H9 (cell line): ENCODE results near the gene RMI2. TPM values are rescaled to one million over a fixed set of nuclear protein-coding genes. Genes with fewer than 3 reads are reported as not detected.

ENCODE experiments used
- DNase-seq: peaks from one replicate; pipeline ENCODE4 v3.0.0-alpha.2; 2017
- H2AFZ ChIP-seq: one replicate; pipeline ENCODE4 v1.6.1; 2013; ENCODE audit warnings: mild to moderate bottlenecking, low read length, control low read depth, moderate library complexity
- H2AK5ac ChIP-seq: 2 replicates; pipeline ENCODE4 v1.6.1; 2013; ENCODE audit warnings: low read length, control low read depth, mixed read lengths; ENCODE audit not compliant: insufficient read length
- H2BK120ac ChIP-seq: one replicate; pipeline ENCODE4 v1.6.1; 2013; ENCODE audit warnings: low read depth, mild to moderate bottlenecking, low read length, control low read depth, inconsistent platforms; ENCODE audit not compliant: poor library complexity, severe bottlenecking
- H2BK12ac ChIP-seq: 2 replicates; pipeline ENCODE4 v1.6.1; 2013; ENCODE audit warnings: low read length, control low read depth, mixed read lengths, low read depth; ENCODE audit not compliant: insufficient read length
- H2BK15ac ChIP-seq: 2 replicates; pipeline ENCODE4 v1.6.1; 2013; ENCODE audit warnings: low read depth, low read length, control low read depth
- H2BK20ac ChIP-seq: one replicate; pipeline ENCODE4 v1.6.1; 2013; ENCODE audit warnings: low read depth, mild to moderate bottlenecking, low read length, control low read depth, inconsistent platforms; ENCODE audit not compliant: poor library complexity, severe bottlenecking
- H2BK5ac ChIP-seq: 2 replicates; pipeline ENCODE4 v1.6.1; 2013; ENCODE audit warnings: low read length, control low read depth, mixed read lengths; ENCODE audit not compliant: insufficient read length
- H3K14ac ChIP-seq: 2 replicates; pipeline ENCODE4 v1.6.1; 2013; ENCODE audit warnings: low read length, control low read depth; ENCODE audit not compliant: insufficient read depth
- H3K18ac ChIP-seq: 2 replicates; pipeline ENCODE4 v1.6.1; 2013; ENCODE audit warnings: low read depth, mild to moderate bottlenecking, mixed read lengths, low read length, control low read depth; ENCODE audit not compliant: insufficient read length
- H3K23ac ChIP-seq: 2 replicates; pipeline ENCODE4 v1.6.1; 2013; ENCODE audit warnings: low read length, control low read depth, mixed read lengths, low read depth; ENCODE audit not compliant: insufficient read length
- H3K23me2 ChIP-seq: 2 replicates; pipeline ENCODE4 v1.6.1; 2013; ENCODE audit warnings: low read depth, mild to moderate bottlenecking, mixed read lengths, low read length, control low read depth; ENCODE audit not compliant: insufficient read length, poor library complexity, severe bottlenecking
- H3K27ac ChIP-seq: 2 replicates; pipeline ENCODE4 v1.5.1; 2013; ENCODE audit warnings: low read length, control low read depth, mixed read lengths, low read depth; ENCODE audit not compliant: insufficient read length
- H3K27me3 ChIP-seq: 2 replicates; pipeline ENCODE4 v1.6.1; 2013; ENCODE audit warnings: low read length, control low read depth, inconsistent platforms; ENCODE audit not compliant: insufficient read depth
- H3K4ac ChIP-seq: 2 replicates; pipeline ENCODE4 v1.6.1; 2013; ENCODE audit warnings: low read depth, mild to moderate bottlenecking, control low read depth, inconsistent platforms, low read length, moderate library complexity
- H3K4me1 ChIP-seq: 2 replicates; pipeline ENCODE4 v1.6.1; 2013; ENCODE audit warnings: low read length, control low read depth, inconsistent platforms; ENCODE audit not compliant: insufficient read depth
- H3K4me2 ChIP-seq: 2 replicates; pipeline ENCODE4 v1.6.1; 2013; ENCODE audit warnings: low read length, control low read depth, mixed read lengths; ENCODE audit not compliant: insufficient read length, insufficient read depth
- H3K56ac ChIP-seq: 2 replicates; pipeline ENCODE4 v1.6.1; 2013; ENCODE audit warnings: low read depth, mild to moderate bottlenecking, mixed read lengths, low read length, control low read depth; ENCODE audit not compliant: insufficient read length
- H3K79me1 ChIP-seq: 2 replicates; pipeline ENCODE4 v1.6.1; 2013; ENCODE audit warnings: low read depth, mild to moderate bottlenecking, moderate library complexity, low read length, control low read depth, inconsistent platforms; ENCODE audit not compliant: insufficient read depth, poor library complexity, severe bottlenecking
- H3K79me2 ChIP-seq: 2 replicates; pipeline ENCODE4 v1.6.1; 2013; ENCODE audit warnings: low read length, control low read depth, inconsistent platforms; ENCODE audit not compliant: insufficient read depth
- H3K9ac ChIP-seq: 2 replicates; pipeline ENCODE4 v1.6.1; 2013; ENCODE audit warnings: low read length, control low read depth, mixed read lengths; ENCODE audit not compliant: insufficient read length; ENCODE audit errors: extremely low read depth
- H3K9me3 ChIP-seq: one replicate; pipeline ENCODE4 v1.6.1; 2013; ENCODE audit warnings: low read depth, low read length, inconsistent platforms; ENCODE audit not compliant: control insufficient read depth
- H3T11ph ChIP-seq: one replicate; pipeline ENCODE4 v1.6.1; 2013; ENCODE audit warnings: mild to moderate bottlenecking, low read length, control low read depth, inconsistent platforms
- H4K20me1 ChIP-seq: one replicate; pipeline ENCODE4 v1.6.1; 2013; ENCODE audit not compliant: control insufficient read depth, insufficient read length, insufficient read depth
- H4K5ac ChIP-seq: 2 replicates; pipeline ENCODE4 v1.6.1; 2013; ENCODE audit warnings: low read depth, mild to moderate bottlenecking, mixed read lengths, low read length, control low read depth; ENCODE audit not compliant: insufficient read length
- H4K8ac ChIP-seq: replicated peaks from 2 replicates; pipeline ENCODE4 v1.6.1; 2013; ENCODE audit warnings: low read length, control low read depth, mixed read lengths, low read depth; ENCODE audit not compliant: insufficient read length
- H4K91ac ChIP-seq: 2 replicates; pipeline ENCODE4 v1.6.1; 2013; ENCODE audit warnings: low read depth, mild to moderate bottlenecking, moderate library complexity, mixed read lengths, low read length, control low read depth; ENCODE audit not compliant: insufficient read length
- H3K27ac Mint-ChIP-seq, 3 experiments: 2 replicates in 2 of 3; 3 replicates in 1 of 3; pipeline ENCODE4 v1.8.0; 2020 to 2021; ENCODE audit warnings: mixed read lengths in 3 of 3, mild to moderate bottlenecking in 1 of 3, moderate library complexity in 1 of 3
- H3K27me3 Mint-ChIP-seq: 2 replicates; pipeline ENCODE4 v1.8.0; 2021; ENCODE audit warnings: low read depth, mild to moderate bottlenecking, moderate library complexity, mixed read lengths
- H3K36me3 Mint-ChIP-seq, 3 experiments: 2 replicates in 2 of 3; 3 replicates in 1 of 3; pipeline ENCODE4 v1.8.0; 2020 to 2021; ENCODE audit warnings: low read depth in 3 of 3, mixed read lengths in 3 of 3; ENCODE audit not compliant: insufficient read depth in 1 of 3
- H3K4me1 Mint-ChIP-seq, 2 experiments: 2 replicates each; pipeline ENCODE4 v1.8.0; 2020; ENCODE audit warnings: mixed read lengths in 2 of 2
- H3K4me3 Mint-ChIP-seq, 2 experiments: 2 replicates in 1 of 2; 3 replicates in 1 of 2; pipeline ENCODE4 v1.8.0; 2020 to 2021; ENCODE audit warnings: mild to moderate bottlenecking in 2 of 2, mixed read lengths in 2 of 2, moderate library complexity in 1 of 2
- H3K9me3 Mint-ChIP-seq, 2 experiments: 2 replicates in 1 of 2; 3 replicates in 1 of 2; pipeline ENCODE4 v1.8.0; 2020; ENCODE audit warnings: mild to moderate bottlenecking in 2 of 2, mixed read lengths in 2 of 2, moderate library complexity in 1 of 2
- WGBS: extraction: QIAGEN DNeasy Blood & Tissue Kit; methylation state at CpG from one replicate; pipeline ENCODE4 v1.1.7; 2013; ENCODE audit warnings: missing lambda C conversion rate, low lambda C conversion rate, mixed read lengths; ENCODE audit not compliant: insufficient read length; ENCODE audit errors: extremely low coverage; 5-methylcytosine and 5-hydroxymethylcytosine counted together
- total RNA-seq: library from RNA; stranded (reverse); gene quantifications from 2 replicates; pipeline ENCODE4 v1.2.1, GENCODE V29; 2021
- TF ChIP-seq, protein P1 (sequence below): fragments of 200-600 bp; sonication (generic); conservative IDR thresholded peaks from 3 replicates; pipeline ENCODE4 v1.8.0; 2021; ENCODE audit warnings: antibody characterized with exemption, mild to moderate bottlenecking

Gene RMI2
- total RNA-seq, 1 experiment from 2014 or later: 57.6 TPM

DNA sequence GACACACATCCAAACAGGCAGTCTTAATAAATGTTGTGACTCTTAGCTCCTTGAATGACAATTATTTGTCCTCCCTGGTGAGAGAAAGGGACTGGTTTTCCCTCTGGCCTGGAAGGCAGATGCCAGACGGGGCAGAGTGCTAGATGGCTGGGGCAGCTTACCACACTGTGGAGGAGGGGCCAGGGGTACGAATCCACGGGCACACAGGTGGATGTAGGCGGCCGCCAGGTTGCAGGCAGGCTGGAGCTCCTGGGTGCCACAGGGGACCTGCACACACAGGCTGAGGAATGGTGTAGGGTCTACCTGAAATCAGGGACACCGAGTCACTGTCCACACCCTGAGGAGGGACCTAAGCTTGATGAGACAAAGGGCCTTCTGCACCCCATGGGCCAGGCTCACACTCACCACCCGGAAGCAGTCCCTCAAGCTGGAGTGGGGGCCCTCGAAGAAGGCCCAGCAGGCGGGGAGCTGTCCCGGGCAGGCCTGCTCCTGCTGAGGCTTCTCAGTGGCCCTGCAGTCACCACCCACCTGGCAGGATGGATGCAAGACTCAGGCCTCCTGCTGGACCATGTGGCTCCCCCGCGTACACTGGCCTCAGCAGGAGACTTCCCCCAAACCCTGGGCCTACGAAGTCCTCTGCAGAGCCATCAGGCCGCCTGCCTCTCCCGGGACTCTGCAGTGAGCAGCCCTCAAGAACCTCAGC lies 38.4 kb downstream of the RMI2 start:
- no peaks in the 10 kb centered on the region for H3K23me2 ChIP-seq
- H3K9me3 ChIP-seq: no peaks in the 10 kb centered on the region
- no peaks in the 10 kb centered on the region for H3K79me1 ChIP-seq
- no peak overlapping the region for H4K91ac ChIP-seq
- peaks cover 8% of the 10 kb centered on the region for H3K27me3 Mint-ChIP-seq
- H4K8ac ChIP-seq: no peak overlapping the region
- no peak overlapping the region for H3T11ph ChIP-seq
- TF ChIP-seq, protein P1, sequence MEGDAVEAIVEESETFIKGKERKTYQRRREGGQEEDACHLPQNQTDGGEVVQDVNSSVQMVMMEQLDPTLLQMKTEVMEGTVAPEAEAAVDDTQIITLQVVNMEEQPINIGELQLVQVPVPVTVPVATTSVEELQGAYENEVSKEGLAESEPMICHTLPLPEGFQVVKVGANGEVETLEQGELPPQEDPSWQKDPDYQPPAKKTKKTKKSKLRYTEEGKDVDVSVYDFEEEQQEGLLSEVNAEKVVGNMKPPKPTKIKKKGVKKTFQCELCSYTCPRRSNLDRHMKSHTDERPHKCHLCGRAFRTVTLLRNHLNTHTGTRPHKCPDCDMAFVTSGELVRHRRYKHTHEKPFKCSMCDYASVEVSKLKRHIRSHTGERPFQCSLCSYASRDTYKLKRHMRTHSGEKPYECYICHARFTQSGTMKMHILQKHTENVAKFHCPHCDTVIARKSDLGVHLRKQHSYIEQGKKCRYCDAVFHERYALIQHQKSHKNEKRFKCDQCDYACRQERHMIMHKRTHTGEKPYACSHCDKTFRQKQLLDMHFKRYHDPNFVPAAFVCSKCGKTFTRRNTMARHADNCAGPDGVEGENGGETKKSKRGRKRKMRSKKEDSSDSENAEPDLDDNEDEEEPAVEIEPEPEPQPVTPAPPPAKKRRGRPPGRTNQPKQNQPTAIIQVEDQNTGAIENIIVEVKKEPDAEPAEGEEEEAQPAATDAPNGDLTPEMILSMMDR: no peak
- no peak overlapping the region for H3K4me2 ChIP-seq
- H3K27ac ChIP-seq: no peak overlapping the region
- H2BK5ac ChIP-seq: no peak overlapping the region
- no peak overlapping the region for H3K4ac ChIP-seq
- no peak overlapping the region for H3K4me3 Mint-ChIP-seq
- H3K18ac ChIP-seq: no peak overlapping the region
- H3K4me1 Mint-ChIP-seq: peaks cover 11 to 15% of the 10 kb centered on the region in 2 experiments
- H3K14ac ChIP-seq: no peak overlapping the region
- H2AK5ac ChIP-seq: no peak overlapping the region
- H2BK20ac ChIP-seq: no peak overlapping the region
- H4K5ac ChIP-seq: no peak overlapping the region
- peaks cover 0 to under 1% of the 10 kb centered on the region in 2 experiments; a peak in 1 of 5 replicates for H3K9me3 Mint-ChIP-seq
- H3K27ac Mint-ChIP-seq: peak overlapping the region in 1 of 3 experiments; percentile 79; a peak in 1 of 7 replicates
- no peaks in the 10 kb centered on the region; a peak in 2 of 7 replicates for H3K36me3 Mint-ChIP-seq
- no peaks in the 10 kb centered on the region for H3K27me3 ChIP-seq
- no peak overlapping the region for H2BK15ac ChIP-seq
- H3K9ac ChIP-seq: no peak overlapping the region
- no peak overlapping the region for H2BK120ac ChIP-seq
- H3K4me1 ChIP-seq: no peaks in the 10 kb centered on the region
- no CpG with 5 or more reads among the region's 15 CpGs for WGBS
- H2BK12ac ChIP-seq: no peak overlapping the region
- H3K23ac ChIP-seq: no peak overlapping the region
- no peak overlapping the region for H2AFZ ChIP-seq
- H4K20me1 ChIP-seq: no peaks in the 10 kb centered on the region
- H3K79me2 ChIP-seq: no peaks in the 10 kb centered on the region
- no peak overlapping the region for H3K56ac ChIP-seq
- DNase-seq: no peak
